Measurements from ENCODE around the gene COL6A3.

- TF ChIP-seq CTCF (IDR thresholded peaks at IDR 0.05) (no peak), POLR2A (IDR thresholded peaks at IDR 0.05) (no peak)
Measured at GRCh38 chr2:237444071-237444470, 30.1 kb upstream of the COL6A3 start.
